Neuron (in vitro differentiated cells): ENCODE data around the gene IP6K3.

Experiments
- H2AFZ ChIP-seq: one replicate; pipeline ENCODE4 v1.6.1; 2013; ENCODE audit warnings: low read depth, mild to moderate bottlenecking, inconsistent platforms, low read length, moderate library complexity
- H3K27me3 ChIP-seq: one replicate; pipeline ENCODE4 v1.6.1; 2013; ENCODE audit warnings: low read length; ENCODE audit not compliant: insufficient read depth
- H3K36me3 ChIP-seq: one replicate; pipeline ENCODE4 v1.6.1; 2013; ENCODE audit warnings: low read length; ENCODE audit not compliant: insufficient read depth
- H3K4me1 ChIP-seq: one replicate; pipeline ENCODE4 v1.6.1; 2013; ENCODE audit warnings: low read length; ENCODE audit not compliant: insufficient read depth
- H3K4me3 ChIP-seq: 2 replicates; pipeline ENCODE4 v1.5.1; 2013; ENCODE audit warnings: mild to moderate bottlenecking, low read length, moderate library complexity
- H3K9me3 ChIP-seq: one replicate; pipeline ENCODE4 v1.6.1; 2013; ENCODE audit warnings: low read length

The IP6K3 gene

GRCh38 chr6:33694401-33694931, 52.2 kb downstream of the IP6K3 start:
- H3K36me3 ChIP-seq: peaks cover 30% of the 10 kb centered on the region
- H2AFZ ChIP-seq: no peak overlapping the region
- no peaks in the 10 kb centered on the region for H3K9me3 ChIP-seq
- no peak overlapping the region for H3K4me3 ChIP-seq
- no peaks in the 10 kb centered on the region for H3K27me3 ChIP-seq
- H3K4me1 ChIP-seq: no peaks in the 10 kb centered on the region

GRCh38 chr6:33693186-33694105, 53.3 kb downstream of the IP6K3 start:
- no peaks in the 10 kb centered on the region for H3K9me3 ChIP-seq
- H3K27me3 ChIP-seq: no peaks in the 10 kb centered on the region
- H3K36me3 ChIP-seq: peaks cover 22% of the 10 kb centered on the region
- no peaks in the 10 kb centered on the region for H3K4me1 ChIP-seq
- no peak overlapping the region for H3K4me3 ChIP-seq
- no peak overlapping the region for H2AFZ ChIP-seq

GRCh38 chr6:33692760-33693158, 53.9 kb downstream of the IP6K3 start:
- no peaks in the 10 kb centered on the region for H3K4me1 ChIP-seq
- no peak overlapping the region for H3K4me3 ChIP-seq
- H3K36me3 ChIP-seq: peaks cover 15% of the 10 kb centered on the region
- H2AFZ ChIP-seq: no peak overlapping the region
- H3K27me3 ChIP-seq: no peaks in the 10 kb centered on the region
- H3K9me3 ChIP-seq: no peaks in the 10 kb centered on the region

- H3K9me3 ChIP-seq: no peaks in the 10 kb centered on the region
- H3K4me3 ChIP-seq: no peak overlapping the region
- H3K36me3 ChIP-seq: peaks cover 9% of the 10 kb centered on the region
- H2AFZ ChIP-seq: no peak overlapping the region
- H3K4me1 ChIP-seq: no peaks in the 10 kb centered on the region
- no peaks in the 10 kb centered on the region for H3K27me3 ChIP-seq
These were observed 54.5 kb downstream of the IP6K3 start for GRCh38 chr6:33692078-33692759.

- Histone ChIP-seq H3K36me3 (peaks cover 3% of the 10 kb centered on the region), H3K9me3 (no peaks in the 10 kb centered on the region), H3K4me1 (no peaks in the 10 kb centered on the region), H3K4me3 (no peak overlapping the region), H2AFZ (no peak overlapping the region), H3K27me3 (no peaks in the 10 kb centered on the region)
These were observed 55.1 kb downstream of the IP6K3 start for GRCh38 chr6:33691456-33692077.

- no peaks in the 10 kb centered on the region for H3K9me3 ChIP-seq
- no peak overlapping the region for H2AFZ ChIP-seq
- no peaks in the 10 kb centered on the region for H3K4me1 ChIP-seq
- H3K36me3 ChIP-seq: no peaks in the 10 kb centered on the region
- H3K4me3 ChIP-seq: no peak overlapping the region
- H3K27me3 ChIP-seq: no peaks in the 10 kb centered on the region
These were observed 55.9 kb downstream of the IP6K3 start for GRCh38 chr6:33690766-33691165.

GRCh38 chr6:33689879-33690278, 56.8 kb downstream of the IP6K3 start:
- Histone ChIP-seq H3K9me3 (no peaks in the 10 kb centered on the region), H3K4me1 (no peaks in the 10 kb centered on the region), H3K4me3 (no peak overlapping the region), H3K27me3 (no peaks in the 10 kb centered on the region), H3K36me3 (no peaks in the 10 kb centered on the region), H2AFZ (no peak overlapping the region)

- no peaks in the 10 kb centered on the region for H3K4me1 ChIP-seq
- no peaks in the 10 kb centered on the region for H3K27me3 ChIP-seq
- H2AFZ ChIP-seq: no peak overlapping the region
- H3K36me3 ChIP-seq: no peaks in the 10 kb centered on the region
- no peaks in the 10 kb centered on the region for H3K9me3 ChIP-seq
- no peak overlapping the region for H3K4me3 ChIP-seq
These were observed 57.6 kb downstream of the IP6K3 start for GRCh38 chr6:33689148-33689494.

- H3K36me3 ChIP-seq: no peaks in the 10 kb centered on the region
- H3K4me3 ChIP-seq: no peak overlapping the region
- H2AFZ ChIP-seq: no peak overlapping the region
- H3K27me3 ChIP-seq: no peaks in the 10 kb centered on the region
- H3K9me3 ChIP-seq: no peaks in the 10 kb centered on the region
- H3K4me1 ChIP-seq: no peaks in the 10 kb centered on the region
These were observed 58.1 kb downstream of the IP6K3 start for GRCh38 chr6:33688451-33689147.

GRCh38 chr6:33688006-33688405, 58.7 kb downstream of the IP6K3 start:
- no peak overlapping the region for H2AFZ ChIP-seq
- H3K9me3 ChIP-seq: no peaks in the 10 kb centered on the region
- H3K36me3 ChIP-seq: no peaks in the 10 kb centered on the region
- no peaks in the 10 kb centered on the region for H3K27me3 ChIP-seq
- no peak overlapping the region for H3K4me3 ChIP-seq
- no peaks in the 10 kb centered on the region for H3K4me1 ChIP-seq

GRCh38 chr6:33686981-33687975, 59.4 kb downstream of the IP6K3 start:
- no peaks in the 10 kb centered on the region for H3K36me3 ChIP-seq
- H3K4me1 ChIP-seq: no peaks in the 10 kb centered on the region
- no peaks in the 10 kb centered on the region for H3K27me3 ChIP-seq
- no peak overlapping the region for H2AFZ ChIP-seq
- no peaks in the 10 kb centered on the region for H3K9me3 ChIP-seq
- H3K4me3 ChIP-seq: no peak overlapping the region
